ENCODE data around the gene UBE2C.
A peak's percentile ranks its signal among the peaks of the same experiment; 100 is the strongest.
"Not testable (repeated sequence)": the region's sequence is repeated elsewhere in the genome, so short reads cannot be mapped to it uniquely, and the experiment has no call there.

The UBE2C gene

DNA sequence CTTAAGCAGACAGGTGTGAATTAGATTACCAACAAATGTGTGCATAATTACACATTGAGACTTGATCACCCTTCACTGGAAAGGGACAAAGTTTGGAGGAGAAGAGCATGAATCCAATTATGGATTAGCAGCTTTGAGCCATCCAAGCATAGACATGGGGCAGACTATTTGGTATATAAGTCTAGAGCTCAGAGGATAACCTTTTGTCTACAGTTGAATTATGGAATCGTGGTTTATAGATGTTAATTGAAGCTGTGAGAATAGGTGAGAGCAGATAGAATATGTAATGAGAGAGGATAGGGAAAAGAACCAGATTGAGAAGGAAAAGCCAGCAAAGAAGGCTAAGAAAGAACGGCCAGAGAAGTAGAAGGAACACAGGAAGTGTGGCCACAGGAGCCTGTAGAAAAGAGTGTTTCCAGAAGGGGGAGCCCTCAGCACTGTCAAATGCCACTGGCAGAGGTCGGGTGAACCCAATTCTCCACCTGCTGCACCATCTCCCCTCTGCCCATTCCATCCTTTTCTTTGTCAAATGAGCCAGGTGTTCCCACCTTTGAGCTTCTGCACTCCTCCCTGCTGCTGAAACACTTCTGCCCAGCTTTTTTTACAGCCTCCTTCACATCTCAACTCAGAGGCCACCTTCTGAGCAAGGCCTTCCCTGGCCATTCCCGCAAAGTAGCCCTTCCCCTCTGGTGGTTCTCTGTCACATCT lies 13.4 kb upstream of the UBE2C start:
- peak; percentile 75 for DNase-seq

DNA sequence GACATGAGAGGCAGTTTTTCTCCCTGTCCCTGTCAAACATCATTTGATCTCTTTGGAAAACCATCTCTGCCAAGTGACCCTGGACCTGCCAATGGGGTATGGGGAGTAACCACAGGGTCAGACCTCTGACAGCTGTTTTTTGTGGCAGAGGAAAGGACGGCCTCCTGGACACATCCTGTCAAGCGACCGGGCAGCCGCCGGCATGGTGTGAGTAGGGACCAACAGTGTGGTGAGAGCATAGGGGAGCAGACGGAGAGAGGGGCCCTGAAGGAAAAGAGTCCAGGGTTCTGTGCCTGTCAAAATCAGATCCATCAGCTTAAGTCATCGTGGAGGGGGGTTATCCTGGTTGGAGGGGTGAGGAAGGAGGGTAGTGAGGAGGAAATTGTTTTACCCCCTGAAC lies 10.6 kb upstream of the UBE2C start:
- no peak for DNase-seq

DNA sequence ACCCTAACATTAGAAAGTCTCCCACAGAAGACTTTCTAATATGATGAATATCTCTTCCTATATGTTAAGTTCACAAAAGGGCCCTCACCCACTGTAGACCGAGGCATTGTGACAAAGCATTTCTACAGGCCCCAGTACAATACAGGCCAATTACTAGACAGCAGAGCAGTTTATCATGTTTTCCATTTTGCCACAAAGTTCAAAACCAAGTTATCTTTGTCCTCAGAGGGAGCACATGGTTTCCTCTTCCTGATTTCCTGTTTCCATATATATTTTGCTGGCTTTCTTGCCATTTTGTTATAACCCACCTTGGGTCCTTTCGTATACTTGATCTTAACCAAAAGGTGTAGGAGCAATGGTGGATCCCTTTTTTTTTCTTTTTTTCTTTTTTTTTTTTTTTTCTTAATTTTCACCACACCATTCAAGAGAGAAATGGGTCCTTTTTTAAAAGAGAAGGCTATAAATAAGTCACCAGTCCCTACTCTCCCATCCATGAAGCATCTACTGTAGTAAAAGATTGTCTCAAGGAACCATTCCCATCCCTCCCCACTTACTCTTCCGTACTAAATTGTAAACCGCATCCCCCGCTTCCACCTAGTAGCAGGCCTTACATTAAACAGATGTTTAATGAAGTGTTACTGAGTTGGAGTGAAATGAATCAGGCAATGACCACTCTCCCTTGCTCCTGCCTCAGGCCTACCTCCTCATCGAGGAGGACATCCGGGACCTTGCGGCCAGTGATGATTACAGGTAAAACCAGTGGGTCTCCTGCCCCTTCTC lies 2.1 kb upstream of the UBE2C start:
- DNase-seq = no peak

DNA sequence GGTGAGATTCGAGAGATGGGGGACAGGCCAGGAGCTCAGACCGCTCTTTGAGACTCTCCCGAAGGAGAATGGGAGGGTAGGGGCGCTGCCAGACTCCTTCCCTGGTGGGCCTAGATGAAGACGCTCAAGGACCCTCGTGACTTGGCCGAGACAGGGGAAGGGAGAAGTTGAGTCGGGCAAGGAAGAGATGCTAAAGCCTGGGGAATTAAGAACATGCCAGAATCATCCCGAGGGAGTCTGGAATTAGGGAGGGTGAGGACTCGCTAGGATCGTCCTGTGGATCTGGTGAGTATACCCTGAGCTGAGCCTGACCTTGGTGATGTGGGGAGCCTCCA lies 529 bp downstream of the UBE2C start:
- DNase-seq = no peak

DNA sequence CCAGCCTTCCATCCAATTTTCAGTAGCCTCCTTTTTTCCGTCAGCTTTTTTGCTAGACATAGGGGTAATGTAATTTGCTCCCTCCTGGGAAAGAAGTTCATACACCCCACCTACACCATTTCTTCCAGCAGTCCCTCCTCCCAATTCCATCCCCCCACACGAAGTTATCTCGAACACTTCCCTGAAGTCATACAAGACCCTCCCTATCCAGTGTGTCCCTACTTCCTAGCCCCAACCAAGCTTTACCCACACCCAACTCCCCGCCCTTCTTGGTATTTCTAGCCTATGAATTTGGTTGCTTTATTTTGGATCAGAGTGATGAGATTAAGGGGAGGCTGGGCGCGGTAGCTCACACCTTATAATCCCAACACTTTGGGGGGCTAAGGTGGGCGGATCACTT lies 1.0 kb downstream of the UBE2C start:
- DNase-seq = no peak

DNA sequence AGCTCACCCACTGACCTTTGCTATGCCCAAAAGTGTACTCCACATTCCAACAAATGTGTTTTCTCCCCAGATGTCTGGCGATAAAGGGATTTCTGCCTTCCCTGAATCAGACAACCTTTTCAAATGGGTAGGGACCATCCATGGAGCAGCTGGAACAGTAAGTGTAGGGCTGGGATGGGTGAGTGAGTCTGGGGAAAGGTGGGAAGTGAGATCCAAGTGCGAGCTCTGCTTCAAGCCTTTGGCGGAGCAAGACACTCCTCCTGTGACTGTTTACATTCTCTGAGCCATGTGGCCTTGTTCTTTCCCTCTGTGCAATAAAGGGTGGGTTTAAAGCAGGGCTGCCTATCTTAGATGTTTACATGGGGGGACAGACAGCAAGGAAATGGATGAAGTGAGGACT lies 1.9 kb downstream of the UBE2C start:
- no peak for DNase-seq

DNA sequence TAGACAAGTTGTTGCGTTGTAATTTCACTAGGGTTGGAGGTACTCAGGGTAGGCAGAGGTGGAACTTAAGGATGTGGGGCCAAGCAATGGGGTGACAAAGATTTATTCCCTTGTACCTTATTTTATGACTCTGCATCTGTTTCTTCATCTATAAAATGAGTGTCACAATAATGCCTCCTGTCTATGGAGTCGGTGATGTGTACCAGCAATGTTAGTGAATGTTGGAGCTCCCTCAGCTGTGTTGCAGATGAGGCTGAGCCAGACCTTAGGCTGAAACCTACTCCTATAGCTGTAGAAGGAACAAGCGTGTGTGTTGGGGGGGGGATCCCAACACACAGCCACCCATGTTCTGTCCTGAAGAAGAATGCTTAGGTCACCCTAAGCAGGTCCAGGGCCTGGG lies 4.5 kb downstream of the UBE2C start:
- DNase-seq = no peak

DNA sequence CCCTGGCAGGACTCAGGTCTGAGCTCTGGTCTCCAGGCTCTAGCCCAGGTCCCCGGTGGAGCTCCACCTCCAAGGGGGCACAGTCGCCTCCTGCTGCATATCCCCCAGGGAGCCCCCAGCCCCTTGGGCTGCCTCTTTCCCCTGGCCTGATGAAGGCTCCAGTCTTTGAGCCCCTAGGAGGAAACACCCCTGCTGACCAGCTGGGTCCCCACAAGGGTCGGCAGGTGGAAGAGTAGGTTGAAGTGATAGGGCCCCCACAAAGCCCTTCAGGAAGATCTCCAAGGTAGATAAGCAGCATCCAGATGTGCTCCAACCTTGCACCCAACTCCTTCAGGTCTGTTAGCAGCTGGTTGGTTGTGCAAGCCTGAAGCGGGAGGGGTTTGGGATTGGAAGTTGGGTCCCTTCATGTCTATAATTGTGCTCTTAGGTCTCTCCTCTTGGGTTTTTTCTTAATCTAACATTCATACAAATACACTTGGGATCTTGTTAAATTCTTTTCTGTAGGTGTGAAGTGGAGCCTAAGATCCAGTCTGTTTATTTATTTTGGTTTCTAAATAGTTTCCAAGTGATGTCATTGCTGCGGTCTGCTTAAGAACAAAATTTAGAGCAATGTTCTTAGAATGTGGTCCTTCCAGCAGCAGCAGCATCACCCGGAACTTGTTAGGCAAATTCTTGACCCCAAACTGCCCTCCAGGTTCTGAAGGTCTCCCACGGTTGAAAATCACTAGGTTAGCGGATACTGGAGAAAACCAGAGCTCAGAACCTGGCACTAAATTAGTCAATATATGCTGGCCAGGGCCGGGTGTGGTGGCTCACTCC lies 5.1 kb downstream of the UBE2C start:
- no peak for DNase-seq

DNA sequence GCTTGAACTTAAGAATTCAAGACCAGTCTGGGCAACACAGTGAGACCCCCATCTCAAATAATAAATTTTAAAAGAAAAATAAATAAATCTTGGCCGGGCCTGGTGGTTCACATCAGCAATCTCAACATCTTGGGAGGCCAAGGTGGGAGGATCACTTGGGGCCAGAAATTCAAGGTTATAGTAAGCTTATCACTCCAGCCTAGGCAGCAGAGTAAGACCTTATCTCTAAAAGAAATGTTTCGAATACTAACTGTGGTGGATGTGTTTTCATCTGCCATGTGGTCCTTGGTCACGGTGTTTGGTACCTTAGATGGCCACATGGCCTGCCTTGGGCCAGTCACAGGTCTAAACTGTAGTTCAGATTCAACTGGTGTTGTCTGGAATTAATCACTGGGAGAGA lies 5.8 kb downstream of the UBE2C start:
- DNase-seq = no peak

DNA sequence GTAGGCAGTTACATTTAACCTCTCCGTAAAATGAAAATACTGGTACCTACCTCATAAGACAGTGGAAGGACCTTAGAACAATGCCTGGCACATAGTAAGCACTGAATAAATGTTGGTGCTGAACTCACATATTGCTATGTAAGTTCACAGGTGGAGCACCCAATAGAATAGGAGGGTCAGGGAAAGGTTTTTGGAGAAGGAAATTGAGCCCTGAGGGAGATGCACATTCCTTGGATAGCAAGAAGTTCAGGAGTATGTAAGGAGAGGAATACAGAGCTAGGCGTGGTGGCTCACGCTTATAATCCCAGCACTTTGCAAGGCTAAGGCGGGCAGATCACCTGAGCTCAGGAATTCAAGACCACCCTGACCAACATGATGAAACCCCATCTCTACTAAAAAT lies 7.0 kb downstream of the UBE2C start:
- DNase-seq = no peak

DNA sequence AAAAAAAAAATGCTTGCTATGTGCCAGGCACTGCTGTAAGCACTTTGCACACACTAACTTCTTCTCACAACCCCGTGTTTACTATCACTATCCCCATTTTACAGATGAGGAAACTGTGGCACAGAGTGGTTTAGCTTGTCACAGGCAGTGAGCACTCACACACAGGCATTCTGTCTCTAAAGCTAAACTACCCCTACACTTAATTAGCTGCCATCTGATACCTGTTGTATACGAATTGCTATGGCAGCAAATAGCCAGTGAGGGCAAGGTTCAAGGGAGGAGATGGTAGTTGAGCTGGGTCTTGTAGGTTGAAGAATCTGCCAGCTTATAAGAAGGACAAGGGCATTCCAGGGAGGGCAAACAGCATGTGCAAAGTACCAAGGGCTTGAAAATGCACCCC lies 9.5 kb downstream of the UBE2C start:
- no peak for DNase-seq

DNA sequence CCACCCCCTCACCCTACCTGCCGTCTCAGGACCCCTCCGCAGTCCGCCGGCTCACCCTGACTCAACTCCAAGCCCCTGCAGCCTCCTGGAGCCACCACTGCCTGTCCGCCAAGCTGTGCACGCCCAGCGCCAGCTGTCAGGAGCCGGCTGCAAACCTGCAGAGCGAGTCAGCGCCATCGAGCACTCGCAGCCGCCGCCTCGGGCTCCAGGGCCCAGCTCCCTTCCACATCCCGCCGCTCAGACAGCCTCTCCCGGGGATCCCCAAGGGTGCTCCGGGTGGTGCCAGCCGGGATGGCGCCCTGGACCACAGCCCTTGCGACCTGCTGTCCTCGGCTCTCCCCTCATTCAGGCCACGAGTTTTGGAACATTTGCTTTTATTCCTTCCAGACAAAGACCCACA lies 10.4 kb downstream of the UBE2C start:
- no peak for DNase-seq

DNA sequence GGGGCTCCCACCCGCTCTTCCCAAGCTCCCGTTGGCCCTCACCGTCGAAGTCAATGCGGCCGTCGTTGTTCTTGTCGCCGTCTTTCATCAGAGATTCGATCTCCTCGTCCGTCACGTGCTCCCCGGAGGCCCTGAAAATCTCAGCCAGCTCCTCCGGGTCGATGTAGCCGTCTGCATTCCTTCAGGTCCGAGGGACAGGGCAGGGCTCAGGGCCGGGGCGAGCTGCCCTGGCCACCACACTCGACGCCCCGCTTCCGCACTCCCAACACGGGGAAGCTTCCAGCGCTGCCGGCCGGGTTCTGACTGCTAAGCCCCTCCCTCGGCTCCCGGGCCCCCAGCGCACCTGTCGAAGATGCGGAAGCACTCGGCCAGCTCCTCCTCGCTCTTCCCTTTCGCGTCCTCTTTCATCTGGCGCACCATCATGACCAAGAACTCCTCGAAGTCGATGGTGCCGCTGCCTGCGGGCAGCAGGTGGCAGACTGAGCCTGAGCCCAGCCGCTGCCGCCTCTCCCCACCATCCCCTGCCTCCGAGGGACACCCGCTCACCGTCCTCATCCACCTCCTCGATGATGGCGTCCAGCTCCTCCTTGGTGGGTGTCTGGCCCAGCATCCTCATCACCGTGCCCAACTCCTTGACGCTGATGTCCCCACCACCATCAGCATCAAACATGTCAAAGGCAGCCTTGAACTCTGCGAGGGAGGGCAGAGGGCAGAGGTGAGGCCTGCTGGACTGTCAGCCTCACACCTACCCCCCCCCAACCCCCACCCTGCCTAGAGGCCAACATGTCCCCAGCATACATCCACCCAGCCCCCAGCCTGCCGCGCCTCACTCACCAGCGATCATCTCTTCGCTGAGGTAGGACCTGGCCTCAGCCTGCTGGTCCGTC lies 11.7 kb downstream of the UBE2C start:
- DNase-seq = peak; percentile 72

DNA sequence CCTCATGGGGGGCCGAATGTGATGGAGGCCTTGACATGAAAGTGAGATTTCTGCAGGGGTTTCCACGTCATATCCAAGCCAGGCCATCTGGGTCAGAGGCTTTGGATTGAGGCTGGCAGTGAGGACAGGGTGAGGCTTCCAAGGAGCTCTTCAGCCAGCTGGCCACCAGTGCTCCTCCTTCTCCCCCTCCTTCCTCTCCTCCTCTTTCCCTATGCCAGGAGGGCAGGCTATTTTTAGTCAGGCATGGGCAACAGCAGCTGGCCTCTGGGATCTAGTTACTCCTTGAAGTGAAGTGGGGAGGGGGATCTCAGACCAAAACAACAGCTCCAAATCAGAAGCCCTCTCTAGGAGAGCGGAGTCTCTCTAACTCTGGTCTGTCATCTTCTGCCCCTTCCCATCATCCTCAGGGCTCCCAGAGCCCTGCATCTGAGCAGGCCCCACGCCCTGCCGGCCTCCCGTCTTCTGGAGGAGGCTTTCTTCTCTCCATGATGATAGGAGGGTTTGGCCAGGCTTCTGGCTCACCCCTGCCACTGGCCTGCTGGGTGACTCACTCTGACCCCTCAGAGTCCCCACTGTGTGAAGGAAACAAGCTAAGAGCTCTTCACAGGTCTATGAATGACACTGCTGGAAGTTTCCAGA lies 14.1 kb downstream of the UBE2C start:
- no peak for DNase-seq

DNA sequence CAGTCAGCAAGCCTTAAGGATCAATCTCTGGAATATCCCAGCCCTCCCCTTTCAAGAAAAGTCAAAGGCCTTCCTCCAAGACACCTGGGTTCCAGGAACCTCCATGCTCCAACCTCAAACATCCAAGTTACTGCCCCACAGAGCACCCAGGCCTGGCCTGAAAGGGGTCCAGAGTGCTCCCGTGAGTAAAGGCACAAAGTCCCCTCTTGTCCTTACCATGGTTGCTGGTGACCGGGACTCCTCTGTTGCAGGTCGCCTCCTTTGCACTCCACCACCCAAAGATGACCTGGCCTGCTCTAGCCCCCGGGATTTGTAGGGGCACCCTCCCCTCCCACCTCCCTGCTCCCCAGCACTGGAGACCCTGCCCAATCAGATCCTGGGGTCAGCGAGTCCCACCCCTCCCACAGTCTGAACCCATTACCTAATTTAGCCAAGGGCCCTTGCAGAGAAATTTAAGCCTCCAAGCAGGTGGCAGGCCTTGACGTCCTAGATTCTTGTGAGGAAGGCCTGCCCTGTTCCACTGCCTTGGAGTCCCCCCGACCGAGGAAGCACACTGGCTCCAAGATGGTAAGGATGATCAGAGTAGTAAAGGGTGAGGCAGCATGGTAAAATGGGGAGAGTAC lies 14.7 kb downstream of the UBE2C start, which contains the start of gene TNNC2:
TNNC2 (minus strand) TSS at position 283 of the 623 bp plus-strand sequence; CDS start at position 219, 64 bp downstream.
- no peak for DNase-seq

DNA sequence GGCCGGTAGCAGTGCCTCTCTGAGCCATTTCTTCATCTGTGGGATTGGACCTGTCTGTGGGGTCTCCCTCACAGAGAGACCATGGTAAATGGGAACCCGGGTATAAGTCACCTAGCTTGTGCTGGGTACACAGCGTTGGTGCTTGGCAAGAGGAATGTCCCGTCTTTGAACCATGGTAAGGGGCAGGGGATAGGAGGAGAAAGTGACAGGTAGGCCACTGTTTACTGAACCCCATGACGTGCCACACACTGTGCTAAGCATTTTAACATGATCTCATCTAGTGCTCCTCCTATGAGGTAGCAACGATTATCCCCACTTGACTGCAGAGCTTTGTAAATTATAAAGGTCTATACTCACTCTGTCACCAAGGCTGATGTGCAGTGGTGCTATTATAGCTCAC lies 15.3 kb downstream of the UBE2C start:
- no peak for DNase-seq

DNA sequence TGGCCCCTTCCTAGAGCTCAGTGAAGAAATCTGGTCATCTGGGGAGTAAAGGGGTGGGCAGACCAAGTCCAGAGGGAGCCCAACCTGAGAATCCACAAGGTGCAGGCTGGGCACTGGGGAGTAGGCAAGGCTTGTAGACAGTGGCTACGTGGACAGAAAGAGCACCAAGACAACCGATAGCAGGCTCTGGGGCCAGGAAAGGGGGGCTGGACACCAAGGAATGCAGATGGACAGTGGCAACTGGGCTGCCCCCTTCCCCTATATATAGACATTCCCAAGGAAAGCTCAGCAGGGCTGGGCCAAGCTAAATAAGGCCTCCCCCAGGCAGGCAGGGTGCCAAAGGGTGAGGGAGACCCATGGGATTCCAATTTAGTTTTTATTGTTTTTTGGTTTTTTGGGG lies 16.1 kb downstream of the UBE2C start:
- no peak for DNase-seq

DNA sequence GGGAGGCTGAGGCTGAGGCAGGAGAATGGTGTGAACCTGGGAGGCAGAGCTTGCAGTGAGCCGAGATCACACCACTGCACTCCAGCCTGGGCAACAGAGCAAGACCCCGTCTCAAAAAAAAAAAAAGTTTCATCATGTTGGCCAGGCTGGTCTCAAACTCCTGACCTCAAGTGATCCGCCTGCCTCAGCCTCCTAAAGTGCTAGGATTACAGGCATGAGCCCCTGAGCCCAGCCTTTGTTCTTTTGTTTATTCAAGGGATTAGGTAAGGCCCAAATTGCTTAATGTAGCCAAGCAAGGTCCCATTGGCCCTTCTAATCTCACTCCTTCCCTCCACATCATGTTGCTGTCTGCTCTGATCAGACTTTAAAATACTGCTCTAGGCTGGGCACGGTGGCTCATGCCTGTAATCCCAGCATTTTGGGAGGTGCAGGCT lies 17.2 kb downstream of the UBE2C start:
- DNase-seq = not testable (repeated sequence)

DNA sequence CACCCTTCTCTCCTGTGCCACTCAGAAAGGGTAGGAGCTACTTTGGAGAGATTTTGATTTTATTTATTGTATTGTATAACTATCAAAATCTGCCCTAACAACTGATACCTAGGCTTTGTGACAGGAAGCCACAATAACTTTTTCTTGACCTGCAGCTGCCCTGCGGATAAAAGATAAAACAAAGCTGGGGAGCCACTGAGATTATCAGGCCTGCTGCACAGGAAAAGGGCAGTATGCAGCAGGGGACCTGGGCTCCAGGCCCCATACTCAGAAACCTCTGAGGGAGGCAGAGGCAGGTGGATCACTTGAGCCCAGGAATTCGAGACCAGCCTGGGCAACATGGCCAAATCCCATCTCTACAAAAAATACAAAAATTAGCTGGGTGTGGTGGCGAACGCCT lies 20.2 kb downstream of the UBE2C start:
- no peak for DNase-seq

DNA sequence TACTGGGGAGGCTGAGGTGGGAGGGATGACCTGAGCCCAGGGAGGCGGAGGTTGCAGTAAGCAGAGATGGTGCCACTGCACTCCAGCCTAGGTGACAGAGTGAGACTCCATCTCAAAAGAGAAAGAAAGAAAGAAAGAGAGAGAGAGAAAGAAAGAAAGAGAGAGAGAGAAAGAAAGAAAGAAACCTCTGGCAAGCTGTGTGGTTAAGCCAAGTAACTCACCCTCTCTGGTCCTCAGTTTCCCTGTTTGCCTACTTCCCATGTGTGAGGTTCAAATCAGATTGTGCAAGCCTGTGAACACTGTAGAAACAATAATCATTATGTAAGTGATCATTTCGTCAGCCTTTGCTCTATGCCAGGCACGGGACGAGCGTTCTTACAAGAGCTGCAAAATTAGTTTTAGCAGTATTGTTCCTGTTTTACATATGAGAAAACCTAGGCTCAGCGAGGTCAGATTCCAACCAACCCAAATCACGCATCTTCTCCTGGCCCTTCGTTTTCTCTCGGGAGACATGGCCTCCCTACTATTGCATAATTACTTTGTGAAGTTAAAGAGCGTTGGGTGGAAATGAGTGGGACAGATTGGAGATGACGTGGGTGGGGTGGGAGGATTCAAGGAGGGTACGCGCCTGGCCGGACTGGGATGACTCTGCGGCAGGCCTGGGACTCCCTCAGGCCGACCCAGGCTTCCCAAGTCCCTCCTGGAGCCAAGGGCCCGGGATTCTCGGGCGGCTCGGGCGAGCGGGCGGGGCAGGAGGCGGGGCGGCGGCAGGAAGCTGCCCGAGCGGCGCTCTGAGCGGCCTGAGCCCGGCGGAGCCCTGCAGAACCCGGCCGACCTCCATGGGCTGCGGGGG lies 20.8 kb downstream of the UBE2C start, which contains the start of gene SNX21:
SNX21 (plus strand) TSS at position 770 of the 853 bp plus-strand sequence. CDS start 121 bp downstream, outside the sequence.
- DNase-seq = no peak

Data from activated CD8-positive, alpha-beta memory T cell treated with anti-CD3 and anti-CD28 coated beads for 24 hours (primary cell).